ENCODE results near the gene CELSR1. TPM values are rescaled to one million over a fixed set of nuclear protein-coding genes. Genes with fewer than 3 reads are reported as not detected.

The CELSR1 gene
- total RNA-seq, 2 experiments from 2014 or later: 0.31 to 0.33 TPM

DNA sequence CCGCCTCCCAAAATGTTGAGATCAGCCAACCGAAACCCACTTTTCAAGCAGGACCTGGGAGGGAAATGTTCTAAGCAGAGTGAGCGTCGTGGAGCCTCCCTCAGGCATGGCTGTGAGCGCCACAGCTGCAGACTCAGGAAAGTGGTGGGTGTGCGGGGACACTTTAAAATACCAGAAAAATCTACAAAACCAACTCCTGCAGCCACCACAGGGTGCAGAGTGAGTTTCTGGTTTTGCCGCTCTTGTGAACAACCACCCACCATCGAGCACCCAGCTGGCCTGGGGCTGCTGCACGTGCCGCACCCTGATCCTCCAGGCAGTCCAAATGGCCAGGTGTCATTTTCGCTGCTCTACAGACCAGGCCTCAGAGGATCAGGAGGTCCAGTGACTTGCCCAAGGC lies 46.9 kb downstream of the CELSR1 start:
- Mint-ChIP-seq H3K4me3 (no peak overlapping the region), H3K27me3 (peaks cover 10% of the 10 kb centered on the region), H3K9me3 (no peaks in the 10 kb centered on the region), H3K27ac (no peak overlapping the region), H3K36me3 (no peaks in the 10 kb centered on the region), H3K4me1 (no peaks in the 10 kb centered on the region)
- ATAC-seq (ENCODE audit: low read depth) (no peak), DNase-seq (no peak)
- POLR2A ChIA-PET: no interaction called here

DNA sequence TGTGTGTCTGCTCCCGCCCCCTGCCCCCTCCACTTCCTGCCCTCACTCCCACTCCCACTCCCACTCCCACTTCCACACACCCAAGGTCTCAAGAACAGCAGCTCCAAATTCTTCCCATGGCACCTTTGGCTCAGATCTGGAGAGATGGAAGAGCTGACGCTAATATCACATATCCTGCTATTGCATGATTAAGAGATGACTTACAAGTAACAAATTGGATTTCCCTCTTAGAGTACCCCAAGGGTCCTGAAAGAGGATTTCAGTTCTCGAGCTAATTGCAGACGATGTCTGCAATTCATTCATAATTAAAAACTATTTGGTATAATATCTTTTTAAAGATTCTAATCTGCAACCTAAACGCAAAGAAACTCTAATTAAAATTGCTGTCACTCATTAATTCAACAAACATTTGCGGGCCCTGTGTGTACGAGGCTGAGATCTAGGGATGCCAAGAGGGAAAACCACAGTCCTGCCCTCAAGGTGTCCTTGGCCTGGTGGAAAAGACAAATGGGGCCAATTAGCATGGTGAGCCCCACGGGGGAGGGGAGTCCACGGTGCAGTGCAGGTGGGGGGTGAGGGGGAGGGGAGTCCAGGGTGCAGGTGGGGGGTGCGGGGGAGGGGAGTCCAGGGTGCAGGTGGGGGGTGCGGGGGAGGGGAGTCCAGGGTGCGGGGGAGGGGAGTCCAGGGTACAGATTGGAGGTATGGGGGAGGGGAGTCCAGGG lies 50.3 kb downstream of the CELSR1 start:
- Mint-ChIP-seq H3K4me1 (peaks cover 10% of the 10 kb centered on the region), H3K9me3 (no peaks in the 10 kb centered on the region), H3K27me3 (peaks cover 5% of the 10 kb centered on the region), H3K4me3 (no peak overlapping the region), H3K27ac (no peak overlapping the region), H3K36me3 (no peaks in the 10 kb centered on the region)
- no peak for DNase-seq
- no peak for ATAC-seq (ENCODE audit: low read depth)
- POLR2A ChIA-PET: no interaction called here

DNA sequence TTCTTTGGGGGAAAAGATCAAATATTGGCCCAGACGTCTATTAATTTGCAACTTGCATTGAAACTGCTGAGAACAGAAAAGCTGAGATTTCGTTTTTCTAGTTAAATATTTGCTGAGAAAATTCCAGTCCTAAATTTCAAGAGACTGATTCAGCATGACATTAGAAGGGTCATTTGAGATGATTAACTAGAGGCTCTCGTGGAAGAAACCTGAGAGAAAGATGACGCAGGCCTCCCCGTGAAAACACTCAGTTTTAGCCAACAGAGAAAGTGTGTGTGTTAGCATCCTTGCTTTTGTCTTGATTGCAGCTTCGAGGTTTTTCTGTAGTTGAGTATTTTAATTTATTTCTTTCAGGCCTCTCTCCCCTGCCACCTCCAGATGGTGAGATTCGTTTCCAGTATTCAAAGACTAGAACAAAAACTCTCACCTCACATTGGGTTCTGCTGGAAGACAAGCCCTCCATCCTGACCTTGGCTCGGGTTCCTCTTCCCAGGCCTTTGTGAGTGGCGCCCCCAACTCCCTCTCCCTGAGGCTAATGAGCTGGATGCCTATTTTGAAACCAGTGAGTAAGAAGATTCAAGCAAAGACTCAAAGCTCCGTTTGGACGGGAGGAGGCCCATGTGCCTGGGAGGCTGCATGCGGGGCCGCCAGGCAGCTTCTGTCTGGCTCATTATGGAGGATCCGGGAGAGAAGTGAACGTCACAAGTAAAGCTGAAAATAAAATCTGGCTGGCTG lies 52.4 kb downstream of the CELSR1 start:
- DNase-seq: no peak
- Mint-ChIP-seq H3K4me1 (peaks cover 10% of the 10 kb centered on the region), H3K4me3 (no peak overlapping the region), H3K9me3 (no peaks in the 10 kb centered on the region), H3K36me3 (no peaks in the 10 kb centered on the region), H3K27ac (no peak overlapping the region), H3K27me3 (peaks cover 1% of the 10 kb centered on the region)
- POLR2A ChIA-PET: no interaction called here
- ATAC-seq (ENCODE audit: low read depth): no peak

DNA sequence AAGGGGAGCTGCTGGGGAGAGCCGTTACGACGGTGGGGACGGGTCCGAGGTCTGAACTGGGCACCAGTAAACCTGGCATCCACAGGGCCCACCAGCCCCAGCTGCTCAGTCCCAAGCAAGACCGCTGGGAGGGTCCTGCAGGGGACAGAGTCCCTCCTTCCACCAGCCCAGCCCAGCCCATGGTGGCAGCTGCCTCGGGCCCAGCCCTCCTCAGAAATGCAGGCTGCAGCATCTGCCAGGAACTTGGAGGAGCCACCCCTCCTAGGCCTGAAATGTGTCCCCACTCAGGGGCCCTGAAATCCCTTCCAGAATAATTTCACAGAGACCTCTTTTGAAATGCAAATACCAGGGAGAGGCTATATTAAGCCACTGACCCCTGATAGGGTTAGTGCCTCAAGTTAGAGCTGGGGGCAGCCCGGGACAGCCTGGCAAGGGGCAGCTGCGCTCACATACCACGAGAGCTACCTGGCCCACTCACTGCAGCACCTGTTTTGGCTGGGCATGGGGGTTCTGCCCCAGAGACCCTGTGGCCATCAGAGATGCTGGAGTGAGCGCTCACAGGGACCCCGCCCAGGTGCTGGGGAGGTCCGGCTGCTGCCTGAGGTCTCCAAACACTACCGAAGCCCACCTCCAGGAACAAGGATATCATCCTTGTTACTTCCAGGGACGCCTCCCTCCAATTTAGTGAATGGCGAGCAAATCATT lies 53.1 kb downstream of the CELSR1 start:
- no peaks in the 10 kb centered on the region for H3K9me3 Mint-ChIP-seq
- H3K27ac Mint-ChIP-seq: no peak overlapping the region
- peaks cover 1% of the 10 kb centered on the region for H3K27me3 Mint-ChIP-seq
- no peaks in the 10 kb centered on the region for H3K36me3 Mint-ChIP-seq
- no peak overlapping the region for H3K4me3 Mint-ChIP-seq
- DNase-seq (no peak), ATAC-seq (ENCODE audit: low read depth) (no peak)
- POLR2A ChIA-PET: no interaction called here
- H3K4me1 Mint-ChIP-seq: peaks cover 10% of the 10 kb centered on the region

DNA sequence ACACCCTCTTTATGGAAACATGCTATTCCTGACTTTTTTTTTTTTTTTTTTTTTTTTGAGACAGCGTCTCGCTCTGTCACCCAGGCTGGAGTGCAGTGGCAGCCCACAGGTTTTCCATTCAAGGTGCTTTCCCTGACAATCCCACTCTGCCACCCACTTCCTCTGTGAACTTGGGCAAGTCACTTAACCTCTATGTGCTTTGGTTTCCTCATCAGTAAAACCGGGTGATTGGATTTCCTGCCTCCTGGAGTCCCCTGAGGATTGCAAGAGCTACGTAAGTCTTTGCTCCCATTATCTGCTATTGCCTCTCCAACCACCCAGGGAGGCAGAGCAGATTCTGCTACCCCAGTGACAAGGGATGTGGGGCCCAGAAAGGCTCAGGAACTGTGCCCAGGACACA lies 54.1 kb downstream of the CELSR1 start:
- no peak overlapping the region for H3K4me3 Mint-ChIP-seq
- POLR2A ChIA-PET: no interaction called here
- DNase-seq (no peak), ATAC-seq (ENCODE audit: low read depth) (no peak)
- peaks cover 5% of the 10 kb centered on the region for H3K27me3 Mint-ChIP-seq
- H3K9me3 Mint-ChIP-seq: no peaks in the 10 kb centered on the region
- peaks cover 10% of the 10 kb centered on the region for H3K4me1 Mint-ChIP-seq
- no peaks in the 10 kb centered on the region for H3K36me3 Mint-ChIP-seq
- no peak overlapping the region for H3K27ac Mint-ChIP-seq

DNA sequence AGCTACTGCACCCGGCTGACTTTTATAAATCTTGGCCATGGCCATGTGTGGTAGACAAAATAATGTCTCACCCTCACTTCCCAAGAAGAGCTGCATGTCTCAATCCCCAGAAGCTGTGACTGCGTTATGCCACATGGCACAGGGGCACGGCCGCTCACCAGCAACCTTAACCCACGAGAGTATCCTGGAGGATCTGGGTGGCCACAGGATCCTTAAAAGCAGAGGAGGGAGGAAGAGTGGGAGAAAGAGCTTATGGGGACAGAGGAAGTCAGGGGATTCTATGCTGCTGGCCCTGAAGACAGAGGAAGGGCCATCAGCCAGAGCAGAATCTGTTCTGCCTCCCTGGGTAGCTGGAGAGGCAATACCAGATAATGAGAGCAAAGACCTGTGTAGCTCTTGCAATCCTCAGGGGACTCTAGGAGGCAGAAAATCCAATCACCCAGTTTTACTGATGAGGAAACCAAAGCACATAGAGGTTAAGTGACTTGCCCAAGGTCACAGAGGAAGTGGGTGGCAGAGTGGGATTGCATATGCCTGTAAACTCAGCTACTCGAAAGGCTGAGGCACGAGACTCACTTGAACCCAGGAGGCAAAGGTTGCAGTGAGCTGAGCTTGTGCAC lies 55.3 kb downstream of the CELSR1 start:
- POLR2A ChIA-PET: interaction anchor here (0.7 kb wide), 1 partner anchor 411 kb away, joined by 3 read pairs; no protein-coding TSS in a partner anchor
- H3K27ac Mint-ChIP-seq: no peak overlapping the region
- no peaks in the 10 kb centered on the region for H3K36me3 Mint-ChIP-seq
- H3K4me3 Mint-ChIP-seq: no peak overlapping the region
- peaks cover 10% of the 10 kb centered on the region for H3K4me1 Mint-ChIP-seq
- H3K9me3 Mint-ChIP-seq: no peaks in the 10 kb centered on the region
- no peak for DNase-seq
- no peak for ATAC-seq (ENCODE audit: low read depth)
- peaks cover 5% of the 10 kb centered on the region for H3K27me3 Mint-ChIP-seq

DNA sequence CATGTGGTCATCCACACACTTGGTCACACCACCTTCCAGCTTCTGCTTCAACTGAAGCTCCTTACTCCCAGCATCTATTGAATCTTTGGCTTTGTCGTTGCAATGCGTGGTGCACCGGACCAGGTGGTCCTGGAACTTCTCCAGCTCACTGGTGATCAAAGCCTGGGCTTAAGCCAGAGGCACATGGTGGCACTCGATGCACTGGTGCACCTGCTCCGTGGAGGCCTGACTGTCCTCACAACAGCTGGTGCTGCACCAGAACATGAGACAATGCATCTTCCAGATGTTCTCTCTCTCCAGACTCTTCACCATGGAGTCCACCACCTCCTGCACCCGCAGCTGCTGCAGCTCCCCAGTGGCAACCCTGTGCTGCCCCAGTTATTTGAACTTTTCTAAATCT lies 56.0 kb downstream of the CELSR1 start:
- ATAC-seq (ENCODE audit: low read depth) (no peak), DNase-seq (no peak)
- no peak overlapping the region for H3K4me3 Mint-ChIP-seq
- no peaks in the 10 kb centered on the region for H3K36me3 Mint-ChIP-seq
- no peak overlapping the region for H3K27ac Mint-ChIP-seq
- H3K9me3 Mint-ChIP-seq: no peaks in the 10 kb centered on the region
- H3K4me1 Mint-ChIP-seq: peaks cover 17% of the 10 kb centered on the region
- peaks cover 7% of the 10 kb centered on the region for H3K27me3 Mint-ChIP-seq
- POLR2A ChIA-PET: interaction anchor here (0.7 kb wide), 1 partner anchor 411 kb away, joined by 3 read pairs; no protein-coding TSS in a partner anchor

DNA sequence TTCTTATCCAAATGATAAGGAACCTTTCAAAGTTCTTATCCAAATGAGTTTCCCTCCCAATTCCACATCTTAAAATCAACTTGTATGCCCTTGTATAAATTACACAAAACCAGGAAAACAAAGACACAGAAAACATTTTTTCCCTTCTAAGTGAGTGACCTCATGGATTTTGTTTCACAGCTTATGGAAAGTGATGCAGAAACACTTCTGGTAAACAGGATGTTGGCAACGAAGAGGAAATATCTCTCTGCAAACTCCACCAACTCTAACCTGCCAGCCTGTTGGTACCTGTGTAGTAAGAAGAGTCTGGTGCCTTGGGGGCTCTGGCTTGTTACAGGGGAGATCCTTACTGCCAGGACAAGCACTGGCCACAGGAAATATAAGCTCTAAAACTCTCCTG lies 57.0 kb downstream of the CELSR1 start:
- ATAC-seq (ENCODE audit: low read depth) (no peak), DNase-seq (no peak)
- H3K27me3 Mint-ChIP-seq: peaks cover 15% of the 10 kb centered on the region
- H3K4me3 Mint-ChIP-seq: no peak overlapping the region
- H3K36me3 Mint-ChIP-seq: no peaks in the 10 kb centered on the region
- peaks cover 17% of the 10 kb centered on the region for H3K4me1 Mint-ChIP-seq
- H3K27ac Mint-ChIP-seq: no peak overlapping the region
- no peaks in the 10 kb centered on the region for H3K9me3 Mint-ChIP-seq
- POLR2A ChIA-PET: no interaction called here

DNA sequence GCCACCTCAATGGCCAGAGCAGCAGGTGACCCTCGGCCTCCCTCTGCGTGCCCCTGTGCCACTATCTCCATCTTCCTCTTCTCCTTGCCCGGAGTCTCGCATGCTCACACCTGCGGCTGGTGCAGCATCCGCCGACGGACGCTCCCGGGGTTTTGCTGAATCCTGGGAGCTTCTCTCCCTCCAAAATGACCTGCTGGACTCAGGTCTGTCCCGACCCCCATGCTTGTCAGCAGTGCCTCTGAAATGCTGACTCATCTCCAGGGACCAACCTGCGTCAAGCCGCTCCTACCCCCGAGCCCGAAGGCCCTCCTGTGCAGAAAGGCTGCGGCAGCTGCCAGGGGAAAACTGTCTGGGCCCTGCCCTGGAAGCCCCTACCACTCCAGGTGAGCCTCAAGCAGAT lies 58.4 kb downstream of the CELSR1 start:
- Mint-ChIP-seq H3K36me3 (no peaks in the 10 kb centered on the region), H3K4me1 (peaks cover 17% of the 10 kb centered on the region), H3K27me3 (peaks cover 17% of the 10 kb centered on the region), H3K27ac (no peak overlapping the region), H3K9me3 (no peaks in the 10 kb centered on the region), H3K4me3 (no peak overlapping the region)
- DNase-seq (no peak), ATAC-seq (ENCODE audit: low read depth) (no peak)
- POLR2A ChIA-PET: no interaction called here

DNA sequence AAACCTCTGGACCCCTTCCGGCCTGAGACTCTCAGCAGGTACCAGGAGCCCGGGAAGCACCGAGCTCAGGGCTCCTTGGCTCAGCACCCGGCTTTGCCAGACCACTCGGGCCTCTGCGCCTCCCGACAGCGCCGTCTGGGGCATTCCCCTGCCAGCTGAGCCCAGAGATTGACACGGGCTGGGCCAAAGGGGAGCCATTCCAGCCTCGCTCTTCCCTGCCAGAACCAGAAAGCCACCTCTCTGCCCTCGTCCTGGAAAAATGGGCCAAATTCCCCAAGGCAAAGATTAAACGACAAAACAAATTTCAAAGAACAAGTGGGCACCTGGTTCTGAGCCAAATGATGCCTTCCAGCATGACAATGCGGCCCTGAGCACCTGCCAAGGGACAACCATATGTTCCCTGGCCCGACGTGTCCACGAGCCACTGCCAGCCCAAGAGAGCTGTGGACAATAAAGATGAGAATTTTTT lies 59.3 kb downstream of the CELSR1 start:
- H3K27me3 Mint-ChIP-seq: peaks cover 17% of the 10 kb centered on the region
- H3K9me3 Mint-ChIP-seq: no peaks in the 10 kb centered on the region
- POLR2A ChIA-PET: interaction anchor here (0.6 kb wide), 1 partner anchor 406 kb away, joined by 8 read pairs; no protein-coding TSS in a partner anchor
- no peak overlapping the region for H3K27ac Mint-ChIP-seq
- H3K36me3 Mint-ChIP-seq: no peaks in the 10 kb centered on the region
- H3K4me1 Mint-ChIP-seq: peaks cover 14% of the 10 kb centered on the region
- DNase-seq (no peak), ATAC-seq (ENCODE audit: low read depth) (no peak)
- H3K4me3 Mint-ChIP-seq: no peak overlapping the region

DNA sequence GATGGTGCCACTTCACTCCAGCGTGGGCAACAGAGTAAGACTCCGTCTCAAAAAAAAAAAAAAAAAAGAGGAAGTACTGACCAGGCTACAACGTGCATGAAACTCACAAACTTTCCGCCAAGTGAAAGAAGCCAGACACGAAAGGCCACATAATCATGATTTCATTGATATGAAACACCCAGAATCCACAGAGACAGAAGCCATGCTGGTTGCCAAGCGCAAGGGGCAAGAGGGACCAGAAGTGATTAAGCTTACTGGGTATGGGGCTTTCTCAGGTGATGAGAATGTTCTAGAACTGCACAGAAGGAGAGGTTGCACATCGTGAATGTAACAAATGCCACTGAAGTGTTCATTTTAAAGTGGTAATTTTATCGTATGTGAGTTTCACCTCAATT lies 60.9 kb downstream of the CELSR1 start:
- Mint-ChIP-seq H3K4me3 (peak overlapping the region; percentile 9), H3K36me3 (no peaks in the 10 kb centered on the region), H3K27me3 (peaks cover 16% of the 10 kb centered on the region), H3K4me1 (peaks cover 7% of the 10 kb centered on the region), H3K9me3 (no peaks in the 10 kb centered on the region), H3K27ac (peak overlapping the region; percentile 2)
- ATAC-seq (ENCODE audit: low read depth): no peak
- DNase-seq: no peak
- POLR2A ChIA-PET: no interaction called here

DNA sequence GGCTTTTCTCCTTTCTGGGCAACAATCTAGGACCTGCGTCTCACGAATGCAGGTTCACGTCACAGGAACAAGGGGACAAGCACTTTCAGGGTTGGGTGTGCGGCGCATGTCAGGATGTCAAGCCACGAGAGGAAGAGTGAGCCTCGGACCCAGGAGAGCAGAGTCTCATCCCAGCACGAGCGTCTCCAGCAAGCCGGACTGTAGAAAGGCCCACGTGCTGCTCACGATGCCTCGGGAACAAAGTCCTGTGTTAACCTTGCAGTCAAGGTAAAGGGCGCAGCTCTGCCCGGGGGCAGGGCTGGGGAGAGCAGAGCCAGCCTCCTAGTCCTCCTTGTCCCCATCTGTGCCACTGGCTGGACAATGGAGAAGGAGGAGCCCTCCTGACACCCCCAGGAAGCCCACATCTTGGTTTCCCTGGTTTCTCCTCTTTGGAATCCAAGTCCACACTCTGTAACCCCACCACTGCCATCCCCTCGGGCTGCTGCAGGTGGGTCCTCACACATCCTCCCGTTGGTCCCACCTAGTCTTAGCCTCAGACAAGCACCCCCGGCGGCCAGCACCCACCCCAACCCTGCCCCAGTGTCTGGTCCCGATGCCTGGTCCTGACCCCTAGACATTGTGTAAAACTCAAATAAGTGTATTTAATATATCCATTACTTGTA lies 63.4 kb downstream of the CELSR1 start:
- Mint-ChIP-seq H3K27me3 (peaks cover 14% of the 10 kb centered on the region), H3K36me3 (no peaks in the 10 kb centered on the region), H3K4me1 (peaks cover 7% of the 10 kb centered on the region), H3K4me3 (no peak overlapping the region), H3K27ac (no peak overlapping the region), H3K9me3 (no peaks in the 10 kb centered on the region)
- POLR2A ChIA-PET: no interaction called here
- ATAC-seq (ENCODE audit: low read depth) (no peak), DNase-seq (no peak)

Data from activated naive CD8-positive, alpha-beta T cell treated with anti-CD3 and anti-CD28 coated beads, Interleukin-2, amount 10 ng/mL, durations not matched to agents 7 days and 5 days (primary cell).